T-cell (primary cell): ENCODE measurements around the gene CUTA. TPM values are rescaled to one million over a fixed set of nuclear protein-coding genes. Genes with fewer than 3 reads are reported as not detected.

Source experiments
- ATAC-seq, 4 experiments: fragments of 200-7000 bp in 3 of 4; fragments of 150-1000 bp in 1 of 4; cut with Tn5 transposase; replicated peaks in 1 of 4; 1 replicate in 3 of 4; 2 replicates in 1 of 4; pipeline ENCODE4 v1.10.0; 2021; ENCODE audit warnings: moderate library complexity in 3 of 4, mild to moderate bottlenecking in 2 of 4, moderate number of reproducible peaks in 1 of 4
- CTCF ChIA-PET, 2 donors: fragments of 300-600 bp; sonication (Branson Sonifier 250); formaldehyde crosslinking; loops; one replicate each; lab custom pipeline; 2022; ENCODE audit warnings: antibody characterized with exemption in 2 of 2; lab: Charles Lee
- POLR2A ChIA-PET, 2 donors: fragments of 300-600 bp; sonication (Branson Sonifier 250); formaldehyde crosslinking; loops; one replicate each; lab custom pipeline; 2022; ENCODE audit warnings: antibody characterized with exemption in 2 of 2; lab: Charles Lee
- DNase-seq, 35 experiments: peaks; one replicate each; pipeline versions ENCODE4 v3.0.0 to v3.0.0-alpha.2; 2013 to 2023
- H3K27ac ChIP-seq: one replicate; pipeline ENCODE4 v1.5.1; 2013; ENCODE audit warnings: low read length
- H3K27me3 ChIP-seq, 2 experiments: replicated peaks in 1 of 2; 1 replicate in 1 of 2; 2 replicates in 1 of 2; pipeline versions ENCODE4 v1.6.1 to v1.7.0; 2013; ENCODE audit warnings: low read length in 1 of 2, mixed read lengths in 1 of 2; ENCODE audit not compliant: control insufficient read depth in 2 of 2, insufficient read depth in 2 of 2; ENCODE audit errors: extremely low read depth in 1 of 2
- H3K36me3 ChIP-seq, 2 donors: 1 replicate in 1 of 2; 2 replicates in 1 of 2; pipeline versions ENCODE4 v1.6.1 to v1.7.0; 2013; ENCODE audit warnings: low read length in 1 of 2; ENCODE audit not compliant: control insufficient read depth in 2 of 2, insufficient read depth in 1 of 2; ENCODE audit errors: extremely low read depth in 1 of 2
- H3K4me1 ChIP-seq, 2 experiments: 1 replicate in 1 of 2; 2 replicates in 1 of 2; pipeline versions ENCODE4 v1.6.1 to v1.7.0; 2013; ENCODE audit warnings: low read length in 2 of 2, mixed read lengths in 1 of 2; ENCODE audit not compliant: insufficient read depth in 2 of 2, control insufficient read depth in 1 of 2; ENCODE audit errors: extremely low read depth in 1 of 2
- H3K4me3 ChIP-seq, 2 donors: 1 replicate in 1 of 2; 2 replicates in 1 of 2; pipeline versions ENCODE4 v1.5.1 to v1.7.0; 2013; ENCODE audit warnings: mild to moderate bottlenecking in 2 of 2, low read length in 1 of 2, moderate library complexity in 1 of 2; ENCODE audit not compliant: control insufficient read depth in 1 of 2; ENCODE audit errors: extremely low read depth in 1 of 2
- H3K9me3 ChIP-seq: 2 replicates; pipeline ENCODE4 v1.7.0; 2013
- H3K27ac Mint-ChIP-seq, 2 donors: one replicate each; pipeline ENCODE4 v1.8.0; 2020 to 2021; ENCODE audit warnings: mild to moderate bottlenecking in 2 of 2, mixed read lengths in 2 of 2
- H3K27me3 Mint-ChIP-seq, 2 donors: one replicate each; pipeline ENCODE4 v1.8.0; 2021 to 2022; ENCODE audit warnings: mixed read lengths in 2 of 2
- H3K36me3 Mint-ChIP-seq: one replicate; pipeline ENCODE4 v1.8.0; 2021; ENCODE audit warnings: mixed read lengths
- H3K4me1 Mint-ChIP-seq, 3 donors: one replicate each; pipeline ENCODE4 v1.8.0; 2020 to 2022; ENCODE audit warnings: mixed read lengths in 3 of 3, mild to moderate bottlenecking in 1 of 3
- H3K4me3 Mint-ChIP-seq, 3 donors: one replicate each; pipeline ENCODE4 v1.8.0; 2020 to 2022; ENCODE audit warnings: mild to moderate bottlenecking in 3 of 3, mixed read lengths in 3 of 3, moderate library complexity in 3 of 3
- H3K9me3 Mint-ChIP-seq, 3 donors: one replicate each; pipeline ENCODE4 v1.8.0; 2020 to 2022; ENCODE audit warnings: mixed read lengths in 3 of 3
- WGBS: methylation state at CpG from one replicate; pipeline ENCODE4 v1.1.5; 2013; ENCODE audit warnings: missing lambda C conversion rate; ENCODE audit not compliant: insufficient coverage; 5-methylcytosine and 5-hydroxymethylcytosine counted together
- total RNA-seq, 35 experiments: library from RNA in 6 of 35; stranded (reverse) in 6 of 35; fragments of 120-200 nt in 1 of 35; gene quantifications; one replicate each; pipeline versions ENCODE4 v1.2.1 to v1.2.4 and lab custom pipeline; 2013 to 2026

The CUTA gene
- total RNA-seq, 5 donors from 2014 or later (not counting 1 experiment from before 2014, with no cell fraction given) = 169 to 184 (median 176) TPM

- ChIA-PET CTCF (interaction anchor here (0.9 to 2.4 kb wide), 3 partner anchors 24 to 206 kb away, joined by 3 to 18 read pairs (median 5); partner anchors contain the start of gene BAK1 (in 1 of the 2)), POLR2A (interaction anchor here (0.6 to 1.4 kb wide), 4 partner anchors 24 to 125 kb away, joined by 3 to 6 read pairs (median 5); partner anchors contain the start of gene BAK1 (in 1 of the 2))
- Histone ChIP-seq H3K9me3 (no peaks in the 10 kb centered on the region), H3K27me3 (no peaks in the 10 kb centered on the region), H3K36me3 (peaks cover 5 to 14% of the 10 kb centered on the region in 2 donors), H3K4me1 (peaks cover 10 to 37% of the 10 kb centered on the region in 2 experiments), H3K4me3 (peak overlapping the region; percentile 92), H3K27ac (peak overlapping the region; percentile 69)
- ATAC-seq (no peak), DNase-seq (no peak)
- WGBS = 66% methylated on average over 14 of the region's 16 CpGs
- Mint-ChIP-seq H3K4me3 (peak overlapping the region; percentile 88 to 96 (median 91)), H3K27ac (peak overlapping the region; percentile 84 to 97), H3K4me1 (peaks cover 35 to 42% (median 39%) of the 10 kb centered on the region in 3 donors), H3K9me3 (no peaks in the 10 kb centered on the region), H3K27me3 (no peaks in the 10 kb centered on the region), H3K36me3 (peaks cover 24% of the 10 kb centered on the region)
These were observed 37.1 kb upstream of the CUTA start for GRCh38 chr6:33455051-33455450.

- peak; percentile 99 to 100 (median 99) for ATAC-seq
- H3K4me1 Mint-ChIP-seq = peaks cover 35 to 42% (median 39%) of the 10 kb centered on the region in 3 donors
- CTCF ChIA-PET = interaction anchor here (0.6 to 2.4 kb wide), 9 partner anchors 9 to 1640 kb away, joined by 3 to 18 read pairs (median 3); partner anchors contain the start of genes BAK1 (in 1 of the 2) and CUTA (in 1 of the 2)
These were observed 36.4 kb upstream of the CUTA start, which contains the start of gene ZBTB9 for GRCh38 chr6:33454009-33454946. Gene ZBTB9 (plus strand): TSS chr6:33454576. CDS start chr6:33455101, 525 bp downstream.

GRCh38 chr6:33453393-33454008, 35.6 kb upstream of the CUTA start:
- POLR2A ChIA-PET = interaction anchor here in 1 of 2 donors (0.6 to 1.4 kb wide), 2 partner anchors 117 to 1182 kb away, joined by 4 to 6 read pairs; no protein-coding TSS in a partner anchor
- Mint-ChIP-seq H3K36me3 (peaks cover 28% of the 10 kb centered on the region), H3K9me3 (no peaks in the 10 kb centered on the region), H3K27me3 (no peaks in the 10 kb centered on the region), H3K4me1 (peaks cover 35 to 47% (median 46%) of the 10 kb centered on the region in 3 donors), H3K27ac (peak overlapping the region; percentile 84 to 97), H3K4me3 (peak overlapping the region; percentile 88 to 96 (median 91))
- Histone ChIP-seq H3K27ac (peak overlapping the region; percentile 69), H3K4me3 (peak overlapping the region; percentile 92), H3K36me3 (peaks cover 7 to 20% of the 10 kb centered on the region in 2 donors), H3K27me3 (no peaks in the 10 kb centered on the region), H3K9me3 (no peaks in the 10 kb centered on the region), H3K4me1 (peaks cover 10 to 37% of the 10 kb centered on the region in 2 experiments)
- no CpG with 5 or more reads among the region's 12 CpGs for WGBS
- peak in 1 of 4 experiments; percentile 8 for ATAC-seq
- DNase-seq = peak in 2 of 35 experiments; percentile 12 to 27
- CTCF ChIA-PET = interaction anchor here in 1 of 2 donors (0.6 to 2.4 kb wide), 4 partner anchors 23 to 1639 kb away, joined by 3 to 18 read pairs (median 4); partner anchors contain the start of gene CUTA

More at GRCh38 chr6:33454009-33454946, 36.4 kb upstream of the CUTA start, which contains the start of gene ZBTB9:
- no peaks in the 10 kb centered on the region for H3K27me3 Mint-ChIP-seq
- POLR2A ChIA-PET = interaction anchor here (0.6 to 1.4 kb wide), 6 partner anchors 24 to 1182 kb away, joined by 3 to 6 read pairs (median 4); no protein-coding TSS in a partner anchor
- H3K4me3 ChIP-seq = peak within 1 kb of the TSS; percentile 92
- H3K27me3 ChIP-seq = no peaks in the 10 kb centered on the region
- peak within 1 kb of the TSS; percentile 69 for H3K27ac ChIP-seq
- DNase-seq = peak; percentile 82 to 95 (median 90)
- WGBS = under 1% methylated on average over 49 of the region's 65 CpGs
- peaks cover 5 to 14% of the 10 kb centered on the region in 2 donors for H3K36me3 ChIP-seq
- H3K27ac Mint-ChIP-seq = peak within 1 kb of the TSS; percentile 84 to 97
- H3K9me3 Mint-ChIP-seq = no peaks in the 10 kb centered on the region
- peak within 1 kb of the TSS; percentile 88 to 96 (median 91) for H3K4me3 Mint-ChIP-seq
- H3K4me1 ChIP-seq = peaks cover 10 to 37% of the 10 kb centered on the region in 2 experiments
- H3K36me3 Mint-ChIP-seq = peaks cover 24% of the 10 kb centered on the region
- H3K9me3 ChIP-seq = no peaks in the 10 kb centered on the region

- ATAC-seq = no peak
- no peak for DNase-seq
- Histone ChIP-seq H3K4me3 (peak overlapping the region in 1 of 2 donors; percentile 15), H3K4me1 (peaks cover 10 to 37% of the 10 kb centered on the region in 2 experiments), H3K27ac (peak overlapping the region; percentile 33), H3K9me3 (no peaks in the 10 kb centered on the region), H3K27me3 (no peaks in the 10 kb centered on the region), H3K36me3 (peaks cover 12 to 28% of the 10 kb centered on the region in 2 donors)
- CTCF ChIA-PET = no interaction called here
- H3K27ac Mint-ChIP-seq = no peak overlapping the region
- H3K9me3 Mint-ChIP-seq = no peaks in the 10 kb centered on the region
- no CpG with 5 or more reads among the region's 4 CpGs for WGBS
- H3K4me3 Mint-ChIP-seq = peak overlapping the region in 1 of 3 donors; percentile 91
- H3K27me3 Mint-ChIP-seq = no peaks in the 10 kb centered on the region
- H3K4me1 Mint-ChIP-seq = peaks cover 35 to 56% (median 49%) of the 10 kb centered on the region in 3 donors
- H3K36me3 Mint-ChIP-seq = peaks cover 37% of the 10 kb centered on the region
- POLR2A ChIA-PET = no interaction called here
These were observed 34.6 kb upstream of the CUTA start for GRCh38 chr6:33452496-33452895.

GRCh38 chr6:33451606-33452005, 33.7 kb upstream of the CUTA start:
- peaks cover 32 to 56% (median 45%) of the 10 kb centered on the region in 3 donors for H3K4me1 Mint-ChIP-seq
- DNase-seq (no peak), ATAC-seq (no peak)
- no peak overlapping the region for H3K4me3 Mint-ChIP-seq
- peaks cover 12 to 31% of the 10 kb centered on the region in 2 donors for H3K36me3 ChIP-seq
- H3K27me3 ChIP-seq = no peaks in the 10 kb centered on the region
- H3K4me1 ChIP-seq = peaks cover 10 to 37% of the 10 kb centered on the region in 2 experiments
- 90% methylated on average over 4 of the region's 15 CpGs for WGBS
- no peaks in the 10 kb centered on the region for H3K9me3 Mint-ChIP-seq
- CTCF ChIA-PET = no interaction called here
- peaks cover 32% of the 10 kb centered on the region for H3K36me3 Mint-ChIP-seq
- H3K27me3 Mint-ChIP-seq = no peaks in the 10 kb centered on the region
- no peak overlapping the region for H3K4me3 ChIP-seq
- POLR2A ChIA-PET = no interaction called here
- H3K27ac Mint-ChIP-seq = peak overlapping the region in 1 of 2 donors; percentile 55
- no peaks in the 10 kb centered on the region for H3K9me3 ChIP-seq
- H3K27ac ChIP-seq = no peak overlapping the region
